ENCODE results near the gene FYTTD1.

- TF ChIP-seq CTCF (IDR thresholded peaks at IDR 0.05) (no peak), POLR2A (IDR thresholded peaks at IDR 0.05) (no peak), EP300 (IDR thresholded peaks at IDR 0.05; ENCODE audit: low read depth) (no peak)
These were observed 25.6 kb downstream of the FYTTD1 start for GRCh38 chr3:197775317-197775716.
